Activated CD4-positive, alpha-beta memory T cell treated with anti-CD3 and anti-CD28 coated beads for 36 hours (primary cell): Measurements from ENCODE around the gene FADD. TPM values are rescaled to one million over a fixed set of nuclear protein-coding genes. Genes with fewer than 3 reads are reported as not detected.
"Not testable (repeated sequence)": the region's sequence is repeated elsewhere in the genome, so short reads cannot be mapped to it uniquely, and the experiment has no call there.

ENCODE experiments used
- CTCF ChIA-PET: fragments of 350-600 bp; sonication (Branson Sonifier 250); formaldehyde crosslinking; loops from one replicate; lab custom pipeline; 2021; ENCODE audit warnings: antibody characterized with exemption, inconsistent platforms; lab: Charles Lee
- POLR2A ChIA-PET: fragments of 350-600 bp; sonication (Branson Sonifier 250); formaldehyde crosslinking; loops from one replicate; lab custom pipeline; 2021; ENCODE audit warnings: antibody characterized with exemption; lab: Charles Lee
- DNase-seq: peaks from one replicate; pipeline ENCODE4 v3.0.0-alpha.2; 2020
- H3K27ac Mint-ChIP-seq: one replicate; pipeline ENCODE4 v1.8.0; 2021; ENCODE audit warnings: mixed read lengths
- H3K27me3 Mint-ChIP-seq: one replicate; pipeline ENCODE4 v1.8.0; 2021; ENCODE audit warnings: mixed read lengths
- H3K36me3 Mint-ChIP-seq: one replicate; pipeline ENCODE4 v1.8.0; 2021; ENCODE audit warnings: mixed read lengths
- H3K4me1 Mint-ChIP-seq: one replicate; pipeline ENCODE4 v1.8.0; 2021; ENCODE audit warnings: low read depth, mixed read lengths
- H3K4me3 Mint-ChIP-seq: one replicate; pipeline ENCODE4 v1.8.0; 2021; ENCODE audit warnings: mild to moderate bottlenecking, mixed read lengths
- H3K9me3 Mint-ChIP-seq: one replicate; pipeline ENCODE4 v1.8.0; 2021; ENCODE audit warnings: mixed read lengths
- intact Hi-C: fragments of 100-400 bp; cut with micrococcal nuclease; formaldehyde crosslinking; loops from one replicate; pipeline ENCODE4 v1.15.1; 2023
- total RNA-seq, 2 experiments: library from RNA; stranded (reverse); gene quantifications; one replicate each; pipeline ENCODE4 v1.2.3, GENCODE V29; 2021

FADD gene
- total RNA-seq, 2 experiments from 2014 or later, result 31.8 to 33.9 TPM

- no peak overlapping the region for H3K27ac Mint-ChIP-seq
- H3K4me3 Mint-ChIP-seq, result no peak overlapping the region
- ChIA-PET CTCF (no interaction called here), POLR2A (no interaction called here)
- peaks cover 49% of the 10 kb centered on the region for H3K36me3 Mint-ChIP-seq
- peaks cover 57% of the 10 kb centered on the region for H3K4me1 Mint-ChIP-seq
- intact Hi-C loops, result loop anchor here (10.0 kb wide), 1 partner anchor 1363 kb away; the partner anchor contains the start of gene CPT1A
- DNase-seq, result no peak
- no peaks in the 10 kb centered on the region for H3K9me3 Mint-ChIP-seq
- no peaks in the 10 kb centered on the region for H3K27me3 Mint-ChIP-seq
These were observed 4.5 kb downstream of the FADD start for GRCh38 chr11:70207531-70208131.

GRCh38 chr11:70209391-70209912, 6.4 kb downstream of the FADD start:
- ChIA-PET POLR2A (no interaction called here), CTCF (interaction anchor here (0.6 kb wide), 1 partner anchor 294 kb away, joined by 3 read pairs; no protein-coding TSS in a partner anchor)
- no peak for DNase-seq
- Mint-ChIP-seq H3K4me3 (no peak overlapping the region), H3K9me3 (no peaks in the 10 kb centered on the region), H3K36me3 (peaks cover 46% of the 10 kb centered on the region), H3K27ac (no peak overlapping the region), H3K4me1 (peaks cover 52% of the 10 kb centered on the region), H3K27me3 (no peaks in the 10 kb centered on the region)
- intact Hi-C loops, result loop anchor here (10.0 kb wide), 1 partner anchor 1365 kb away; the partner anchor contains the start of gene CPT1A

GRCh38 chr11:70210051-70210501, 7.0 kb downstream of the FADD start:
- no peak for DNase-seq

GRCh38 chr11:70210530-70210929, 7.4 kb downstream of the FADD start:
- CTCF ChIA-PET, result no interaction called here

More at GRCh38 chr11:70210051-70210501, 7.0 kb downstream of the FADD start:
- intact Hi-C loops, result no loop called here
- peak overlapping the region; percentile 63 for H3K27ac Mint-ChIP-seq
- H3K9me3 Mint-ChIP-seq, result no peaks in the 10 kb centered on the region
- H3K27me3 Mint-ChIP-seq, result no peaks in the 10 kb centered on the region
- peaks cover 40% of the 10 kb centered on the region for H3K36me3 Mint-ChIP-seq
- ChIA-PET POLR2A (no interaction called here), CTCF (interaction anchor here (0.6 kb wide), 1 partner anchor 295 kb away, joined by 3 read pairs; no protein-coding TSS in a partner anchor)
- H3K4me1 Mint-ChIP-seq, result peaks cover 45% of the 10 kb centered on the region
- no peak overlapping the region for H3K4me3 Mint-ChIP-seq

DNA sequence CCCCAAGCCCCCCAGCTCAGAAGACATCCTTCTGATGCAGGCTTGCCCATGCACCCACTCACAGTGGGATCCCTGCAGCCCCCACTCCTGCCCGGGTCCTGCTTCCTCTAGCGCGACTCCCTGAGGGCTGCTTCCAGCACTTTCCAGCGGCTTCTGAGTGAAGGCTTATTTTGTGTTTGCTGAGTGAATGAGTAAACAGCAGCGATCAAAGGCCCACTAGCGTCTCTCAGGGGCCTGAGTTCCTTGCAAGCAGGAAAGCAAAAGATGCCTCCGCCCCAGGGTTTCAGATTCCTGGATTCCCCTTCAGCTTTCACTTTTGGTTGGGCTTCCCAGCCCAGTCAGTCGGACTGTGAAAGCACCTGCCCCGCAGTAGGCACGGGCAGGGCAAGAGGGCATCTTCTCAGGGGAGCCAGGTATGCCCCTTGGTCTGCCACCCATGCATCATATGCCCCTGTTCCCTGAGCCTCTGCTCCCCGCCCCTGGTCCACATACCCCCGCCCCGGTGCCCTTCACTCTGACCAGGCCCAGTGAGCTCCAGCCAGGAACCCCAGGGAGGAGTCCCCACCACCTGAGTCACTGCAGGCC, 9.2 kb downstream of the FADD start:
- Mint-ChIP-seq H3K4me1 (peaks cover 26% of the 10 kb centered on the region), H3K36me3 (peaks cover 20% of the 10 kb centered on the region), H3K27me3 (no peaks in the 10 kb centered on the region), H3K27ac (no peak overlapping the region), H3K9me3 (no peaks in the 10 kb centered on the region), H3K4me3 (no peak overlapping the region)
- POLR2A ChIA-PET, result no interaction called here
- intact Hi-C loops, result no loop called here
- CTCF ChIA-PET, result no interaction called here
- DNase-seq, result no peak

More at GRCh38 chr11:70210530-70210929, 7.4 kb downstream of the FADD start:
- intact Hi-C loops, result no loop called here
- Mint-ChIP-seq H3K4me1 (peaks cover 41% of the 10 kb centered on the region), H3K36me3 (peaks cover 37% of the 10 kb centered on the region), H3K9me3 (no peaks in the 10 kb centered on the region), H3K27ac (no peak overlapping the region), H3K4me3 (no peak overlapping the region), H3K27me3 (no peaks in the 10 kb centered on the region)
- no peak for DNase-seq
- POLR2A ChIA-PET, result no interaction called here

DNA sequence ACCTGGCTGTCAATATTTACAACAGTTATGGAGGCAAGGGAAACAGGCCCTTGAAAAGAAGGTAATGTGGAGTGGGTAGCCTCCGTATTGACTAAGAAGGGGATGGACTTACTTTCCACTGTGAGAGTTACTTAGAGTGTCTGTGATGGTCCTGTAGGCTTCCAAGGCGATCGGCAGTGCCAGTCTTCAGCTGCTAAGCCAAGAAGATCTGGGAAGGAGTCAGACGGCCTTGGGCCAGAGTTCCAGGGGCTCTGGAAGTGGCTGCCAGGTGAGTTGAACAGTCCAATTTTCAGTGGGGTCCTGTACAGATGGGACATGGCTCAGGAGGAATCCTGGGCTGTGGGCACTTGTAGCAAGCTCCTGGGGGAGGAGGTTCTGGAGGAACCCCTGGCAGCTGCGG, 14.3 kb downstream of the FADD start:
- POLR2A ChIA-PET, H3K27ac Mint-ChIP-seq, intact Hi-C loops, H3K36me3 Mint-ChIP-seq, CTCF ChIA-PET, H3K27me3 Mint-ChIP-seq, H3K4me3 Mint-ChIP-seq, DNase-seq, H3K4me1 Mint-ChIP-seq, H3K9me3 Mint-ChIP-seq: not testable (repeated sequence)

DNA sequence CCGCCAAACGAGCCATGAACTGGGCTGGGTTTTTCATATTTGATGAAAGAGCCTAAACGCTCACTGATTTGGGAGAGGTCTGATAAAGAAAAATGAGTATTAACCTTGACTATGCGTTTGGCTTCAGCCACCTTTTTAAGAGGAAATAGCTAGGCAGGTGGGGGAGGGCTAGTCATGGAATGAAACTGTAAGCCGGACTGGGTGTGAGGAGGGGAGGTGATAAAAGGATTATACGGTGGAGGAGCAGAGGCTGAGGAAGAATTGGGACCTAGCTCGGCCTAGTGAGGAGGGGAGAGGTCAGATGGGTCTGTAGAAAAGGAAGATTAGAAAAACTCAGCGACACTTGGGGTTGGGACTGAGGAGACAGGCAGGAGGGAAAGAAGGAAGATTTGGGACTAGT, 15.0 kb downstream of the FADD start:
- H3K36me3 Mint-ChIP-seq, intact Hi-C loops, H3K27me3 Mint-ChIP-seq, POLR2A ChIA-PET, H3K4me1 Mint-ChIP-seq, DNase-seq, H3K9me3 Mint-ChIP-seq, H3K27ac Mint-ChIP-seq, CTCF ChIA-PET, H3K4me3 Mint-ChIP-seq: not testable (repeated sequence)

DNA sequence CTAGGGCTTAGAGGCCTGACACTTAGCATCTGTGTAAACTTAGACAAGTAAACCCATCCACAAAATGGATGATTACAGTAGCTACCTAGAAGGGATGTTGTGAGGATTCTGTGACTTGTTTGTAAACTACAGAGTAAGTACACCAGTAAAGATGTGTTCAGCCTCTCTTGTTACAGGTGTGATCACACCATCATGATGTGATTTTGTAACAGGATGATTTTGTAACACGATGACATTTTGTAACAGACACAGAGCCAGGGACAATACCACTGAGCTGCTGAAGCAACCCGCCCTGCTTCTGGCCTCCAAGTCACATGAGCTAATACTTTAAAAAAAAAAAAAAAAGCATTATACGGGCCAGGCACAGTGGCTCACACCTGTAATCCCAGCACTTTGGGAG, 17.0 kb downstream of the FADD start:
- intact Hi-C loops, result no loop called here
- no peak overlapping the region for H3K4me3 Mint-ChIP-seq
- DNase-seq, result no peak
- ChIA-PET POLR2A (no interaction called here), CTCF (no interaction called here)
- no peak overlapping the region for H3K27ac Mint-ChIP-seq
- peaks cover 1% of the 10 kb centered on the region for H3K36me3 Mint-ChIP-seq
- H3K27me3 Mint-ChIP-seq, result peaks cover 14% of the 10 kb centered on the region
- no peaks in the 10 kb centered on the region for H3K4me1 Mint-ChIP-seq
- H3K9me3 Mint-ChIP-seq, result no peaks in the 10 kb centered on the region

DNA sequence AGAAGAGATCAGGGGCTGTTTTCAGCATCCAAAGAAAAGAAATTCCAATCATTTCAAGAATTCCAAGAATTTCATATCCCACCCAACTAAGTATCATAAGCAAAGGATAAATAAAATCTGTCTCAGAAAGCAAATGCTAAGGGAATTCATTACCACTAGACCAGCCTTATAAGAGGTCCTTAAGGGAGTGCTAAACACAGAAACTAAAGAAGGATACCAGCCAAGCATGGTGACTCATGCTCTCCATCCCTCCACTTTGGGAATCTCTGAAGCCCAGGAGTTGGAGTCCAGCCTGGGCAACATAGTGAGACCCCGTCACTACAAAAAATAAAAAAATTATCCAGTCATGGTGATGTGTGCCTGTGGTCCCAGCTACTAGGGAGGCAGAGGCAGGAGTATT, 17.8 kb downstream of the FADD start:
- ChIA-PET POLR2A (no interaction called here), CTCF (no interaction called here)
- DNase-seq, result no peak
- intact Hi-C loops, result no loop called here
- H3K36me3 Mint-ChIP-seq, result peaks cover 1% of the 10 kb centered on the region
- no peak overlapping the region for H3K4me3 Mint-ChIP-seq
- H3K27me3 Mint-ChIP-seq, result peaks cover 14% of the 10 kb centered on the region
- no peaks in the 10 kb centered on the region for H3K4me1 Mint-ChIP-seq
- no peak overlapping the region for H3K27ac Mint-ChIP-seq
- no peaks in the 10 kb centered on the region for H3K9me3 Mint-ChIP-seq

DNA sequence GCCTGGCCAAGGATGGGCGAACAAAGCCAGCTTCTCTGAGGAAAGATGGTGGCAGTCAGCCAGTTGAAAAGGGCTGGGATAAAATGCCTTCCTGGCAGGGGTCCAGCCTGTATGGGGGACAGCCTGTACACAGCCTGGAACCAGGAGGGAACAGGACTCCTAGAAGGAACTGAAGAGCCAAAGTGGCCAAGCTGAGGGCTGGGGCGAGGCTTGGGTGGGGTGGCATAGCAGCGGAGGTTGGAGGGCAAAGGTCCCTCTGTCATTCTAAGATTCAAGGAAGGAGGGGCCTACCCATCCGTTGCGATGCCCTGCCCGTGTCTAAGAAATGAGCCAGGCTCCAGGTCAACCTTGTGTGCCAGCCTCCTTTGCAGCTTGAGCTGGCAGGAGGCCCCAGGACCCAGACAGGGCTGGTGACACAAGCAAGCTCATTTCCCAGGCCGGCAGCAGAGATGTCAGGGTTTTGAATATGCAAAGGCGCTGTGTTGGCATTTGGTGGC, 22.6 kb downstream of the FADD start:
- intact Hi-C loops, result no loop called here
- CTCF ChIA-PET, result interaction anchor here (1.4 kb wide), 1 partner anchor 30 kb away, joined by 3 read pairs; no protein-coding TSS in a partner anchor
- no peak overlapping the region for H3K27ac Mint-ChIP-seq

GRCh38 chr11:70226183-70226582, 23.1 kb downstream of the FADD start:
- H3K36me3 Mint-ChIP-seq, result peaks cover 1% of the 10 kb centered on the region
- no peaks in the 10 kb centered on the region for H3K4me1 Mint-ChIP-seq
- no peak overlapping the region for H3K4me3 Mint-ChIP-seq
- ChIA-PET POLR2A (no interaction called here), CTCF (interaction anchor here (1.4 kb wide), 1 partner anchor 30 kb away, joined by 3 read pairs; no protein-coding TSS in a partner anchor)
- peaks cover 6% of the 10 kb centered on the region for H3K27me3 Mint-ChIP-seq
- H3K27ac Mint-ChIP-seq, result no peak overlapping the region
- intact Hi-C loops, result no loop called here
- no peaks in the 10 kb centered on the region for H3K9me3 Mint-ChIP-seq
- no peak for DNase-seq

More for the DNA sequence above, 22.6 kb downstream of the FADD start:
- no peak for DNase-seq
- no peaks in the 10 kb centered on the region for H3K4me1 Mint-ChIP-seq
- no peaks in the 10 kb centered on the region for H3K9me3 Mint-ChIP-seq
- H3K27me3 Mint-ChIP-seq, result peaks cover 6% of the 10 kb centered on the region
- no peak overlapping the region for H3K4me3 Mint-ChIP-seq
- POLR2A ChIA-PET, result no interaction called here
- peaks cover 1% of the 10 kb centered on the region for H3K36me3 Mint-ChIP-seq

GRCh38 chr11:70226967-70227366, 23.9 kb downstream of the FADD start:
- intact Hi-C loops, result no loop called here
- CTCF ChIA-PET, result interaction anchor here (1.4 kb wide), 1 partner anchor 31 kb away, joined by 3 read pairs; no protein-coding TSS in a partner anchor
- H3K27me3 Mint-ChIP-seq, result peaks cover 6% of the 10 kb centered on the region
- POLR2A ChIA-PET, result no interaction called here
- H3K27ac Mint-ChIP-seq, result no peak overlapping the region
- H3K4me3 Mint-ChIP-seq, result no peak overlapping the region
- no peaks in the 10 kb centered on the region for H3K36me3 Mint-ChIP-seq
- H3K9me3 Mint-ChIP-seq, result no peaks in the 10 kb centered on the region
- DNase-seq, result no peak
- no peaks in the 10 kb centered on the region for H3K4me1 Mint-ChIP-seq
